ENCODE results near the gene NOVA1. TPM values are rescaled to one million over a fixed set of nuclear protein-coding genes. Genes with fewer than 3 reads are reported as not detected.

The NOVA1 gene
- total and polyA plus RNA-seq, 2 of the 13 experiments (the other 11 are each of a cell fraction or from before 2014, with no cell fraction given), result 0.13 TPM

DNA sequence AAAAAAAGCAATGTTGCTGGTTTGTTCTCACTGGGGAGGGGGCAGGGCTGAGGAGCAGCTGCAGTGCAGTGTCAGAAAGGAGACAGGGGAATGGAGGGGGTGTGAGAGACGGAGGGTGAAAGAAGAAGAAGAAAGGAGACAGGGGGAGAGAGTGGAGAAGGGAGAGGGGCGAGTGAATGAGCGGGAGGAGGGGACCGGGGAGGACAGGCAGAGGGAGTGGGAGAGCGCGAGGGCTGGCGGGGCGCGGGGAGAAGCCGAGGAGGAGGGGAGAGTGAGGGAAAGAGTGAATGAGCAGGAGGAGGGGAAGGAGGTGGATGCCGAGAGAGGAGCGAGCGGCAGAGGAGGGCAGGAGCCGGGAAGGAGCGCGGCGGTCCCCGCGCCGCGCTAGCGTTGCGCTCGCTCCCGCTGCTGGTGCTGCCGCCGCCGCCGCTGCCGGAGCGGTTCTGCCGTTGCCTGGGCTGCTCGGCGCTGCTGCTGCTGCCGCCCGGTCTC, at the start of gene NOVA1 (continued):
- TF ChIP-seq, protein P1, sequence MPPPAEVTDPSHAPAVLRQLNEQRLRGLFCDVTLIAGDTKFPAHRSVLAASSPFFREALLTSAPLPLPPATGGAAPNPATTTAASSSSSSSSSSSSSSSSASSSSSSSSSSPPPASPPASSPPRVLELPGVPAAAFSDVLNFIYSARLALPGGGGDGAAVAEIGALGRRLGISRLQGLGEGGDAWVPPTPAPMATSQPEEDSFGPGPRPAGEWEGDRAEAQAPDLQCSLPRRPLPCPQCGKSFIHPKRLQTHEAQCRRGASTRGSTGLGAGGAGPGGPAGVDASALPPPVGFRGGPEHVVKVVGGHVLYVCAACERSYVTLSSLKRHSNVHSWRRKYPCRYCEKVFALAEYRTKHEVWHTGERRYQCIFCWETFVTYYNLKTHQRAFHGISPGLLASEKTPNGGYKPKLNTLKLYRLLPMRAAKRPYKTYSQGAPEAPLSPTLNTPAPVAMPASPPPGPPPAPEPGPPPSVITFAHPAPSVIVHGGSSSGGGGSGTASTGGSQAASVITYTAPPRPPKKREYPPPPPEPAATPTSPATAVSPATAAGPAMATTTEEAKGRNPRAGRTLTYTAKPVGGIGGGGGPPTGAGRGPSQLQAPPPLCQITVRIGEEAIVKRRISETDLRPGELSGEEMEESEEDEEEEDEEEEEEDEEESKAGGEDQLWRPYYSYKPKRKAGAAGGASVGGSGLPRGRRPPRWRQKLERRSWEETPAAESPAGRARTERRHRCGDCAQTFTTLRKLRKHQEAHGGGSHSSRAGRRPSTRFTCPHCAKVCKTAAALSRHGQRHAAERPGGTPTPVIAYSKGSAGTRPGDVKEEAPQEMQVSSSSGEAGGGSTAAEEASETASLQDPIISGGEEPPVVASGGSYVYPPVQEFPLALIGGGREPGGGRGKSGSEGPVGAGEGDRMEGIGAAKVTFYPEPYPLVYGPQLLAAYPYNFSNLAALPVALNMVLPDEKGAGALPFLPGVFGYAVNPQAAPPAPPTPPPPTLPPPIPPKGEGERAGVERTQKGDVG (CRISPR knock-in tag; IDR thresholded peaks at IDR 0.05; ENCODE audit: borderline replicate concordance), result no peak
- no peak for TF ChIP-seq YY1 (IDR thresholded peaks at IDR 0.05; ENCODE audit: insufficient read depth, insufficient replicate concordance, low read depth, low read length)
- TF ChIP-seq, protein P2, sequence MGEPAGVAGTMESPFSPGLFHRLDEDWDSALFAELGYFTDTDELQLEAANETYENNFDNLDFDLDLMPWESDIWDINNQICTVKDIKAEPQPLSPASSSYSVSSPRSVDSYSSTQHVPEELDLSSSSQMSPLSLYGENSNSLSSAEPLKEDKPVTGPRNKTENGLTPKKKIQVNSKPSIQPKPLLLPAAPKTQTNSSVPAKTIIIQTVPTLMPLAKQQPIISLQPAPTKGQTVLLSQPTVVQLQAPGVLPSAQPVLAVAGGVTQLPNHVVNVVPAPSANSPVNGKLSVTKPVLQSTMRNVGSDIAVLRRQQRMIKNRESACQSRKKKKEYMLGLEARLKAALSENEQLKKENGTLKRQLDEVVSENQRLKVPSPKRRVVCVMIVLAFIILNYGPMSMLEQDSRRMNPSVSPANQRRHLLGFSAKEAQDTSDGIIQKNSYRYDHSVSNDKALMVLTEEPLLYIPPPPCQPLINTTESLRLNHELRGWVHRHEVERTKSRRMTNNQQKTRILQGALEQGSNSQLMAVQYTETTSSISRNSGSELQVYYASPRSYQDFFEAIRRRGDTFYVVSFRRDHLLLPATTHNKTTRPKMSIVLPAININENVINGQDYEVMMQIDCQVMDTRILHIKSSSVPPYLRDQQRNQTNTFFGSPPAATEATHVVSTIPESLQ (CRISPR knock-in tag; conservative IDR thresholded peaks at IDR 0.05), result no peak
- TF ChIP-seq ZNF121 (CRISPR knock-in tag; IDR thresholded peaks at IDR 0.05), result no peak
- no peak for TF ChIP-seq ZNF589 (CRISPR knock-in tag; conservative IDR thresholded peaks at IDR 0.05)
- TF ChIP-seq, protein P3, sequence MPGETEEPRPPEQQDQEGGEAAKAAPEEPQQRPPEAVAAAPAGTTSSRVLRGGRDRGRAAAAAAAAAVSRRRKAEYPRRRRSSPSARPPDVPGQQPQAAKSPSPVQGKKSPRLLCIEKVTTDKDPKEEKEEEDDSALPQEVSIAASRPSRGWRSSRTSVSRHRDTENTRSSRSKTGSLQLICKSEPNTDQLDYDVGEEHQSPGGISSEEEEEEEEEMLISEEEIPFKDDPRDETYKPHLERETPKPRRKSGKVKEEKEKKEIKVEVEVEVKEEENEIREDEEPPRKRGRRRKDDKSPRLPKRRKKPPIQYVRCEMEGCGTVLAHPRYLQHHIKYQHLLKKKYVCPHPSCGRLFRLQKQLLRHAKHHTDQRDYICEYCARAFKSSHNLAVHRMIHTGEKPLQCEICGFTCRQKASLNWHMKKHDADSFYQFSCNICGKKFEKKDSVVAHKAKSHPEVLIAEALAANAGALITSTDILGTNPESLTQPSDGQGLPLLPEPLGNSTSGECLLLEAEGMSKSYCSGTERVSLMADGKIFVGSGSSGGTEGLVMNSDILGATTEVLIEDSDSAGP (CRISPR knock-in tag; IDR thresholded peaks at IDR 0.05; ENCODE audit: borderline replicate concordance), result peak; percentile 44; the same call in 1 of the 2 replicates
- TF ChIP-seq HNRNPK (IDR thresholded peaks at IDR 0.05; ENCODE audit: low read depth, low read length, poor library complexity, severe bottlenecking), result peak; percentile 98
- no peak for TF ChIP-seq TBL1XR1 (IDR thresholded peaks at IDR 0.05; ENCODE audit: borderline replicate concordance, low read length, partially characterized antibody)
- TF ChIP-seq HNRNPLL (IDR thresholded peaks at IDR 0.05; ENCODE audit: low read depth, low read length, poor library complexity, severe bottlenecking), result peak; percentile 91
- TF ChIP-seq, protein P4, sequence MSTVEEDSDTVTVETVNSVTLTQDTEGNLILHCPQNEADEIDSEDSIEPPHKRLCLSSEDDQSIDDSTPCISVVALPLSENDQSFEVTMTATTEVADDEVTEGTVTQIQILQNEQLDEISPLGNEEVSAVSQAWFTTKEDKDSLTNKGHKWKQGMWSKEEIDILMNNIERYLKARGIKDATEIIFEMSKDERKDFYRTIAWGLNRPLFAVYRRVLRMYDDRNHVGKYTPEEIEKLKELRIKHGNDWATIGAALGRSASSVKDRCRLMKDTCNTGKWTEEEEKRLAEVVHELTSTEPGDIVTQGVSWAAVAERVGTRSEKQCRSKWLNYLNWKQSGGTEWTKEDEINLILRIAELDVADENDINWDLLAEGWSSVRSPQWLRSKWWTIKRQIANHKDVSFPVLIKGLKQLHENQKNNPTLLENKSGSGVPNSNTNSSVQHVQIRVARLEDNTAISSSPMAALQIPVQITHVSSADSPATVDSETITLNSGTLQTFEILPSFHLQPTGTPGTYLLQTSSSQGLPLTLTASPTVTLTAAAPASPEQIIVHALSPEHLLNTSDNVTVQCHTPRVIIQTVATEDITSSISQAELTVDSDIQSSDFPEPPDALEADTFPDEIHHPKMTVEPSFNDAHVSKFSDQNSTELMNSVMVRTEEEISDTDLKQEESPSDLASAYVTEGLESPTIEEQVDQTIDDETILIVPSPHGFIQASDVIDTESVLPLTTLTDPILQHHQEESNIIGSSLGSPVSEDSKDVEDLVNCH (CRISPR knock-in tag; IDR thresholded peaks at IDR 0.05), result no peak
- TF ChIP-seq MIER3 (CRISPR knock-in tag; IDR thresholded peaks at IDR 0.05; ENCODE audit: borderline replicate concordance), result no peak
- no peak for TF ChIP-seq RELA (CRISPR knock-in tag; IDR thresholded peaks at IDR 0.05)
- TF ChIP-seq HIVEP1 (CRISPR knock-in tag; IDR thresholded peaks at IDR 0.05), result no peak
- no peak for TF ChIP-seq NR2F2 (IDR thresholded peaks at IDR 0.05; ENCODE audit: borderline replicate concordance, low read depth)
- TF ChIP-seq ATRX (CRISPR knock-in tag; IDR thresholded peaks at IDR 0.05; ENCODE audit: borderline replicate concordance), result no peak
